Superior temporal gyrus (tissue), 1 donor: ENCODE measurements around the gene SLC6A8.
A peak's percentile ranks its signal among the peaks of the same experiment; 100 is the strongest.
"Not testable (repeated sequence)": the region's sequence is repeated elsewhere in the genome, so short reads cannot be mapped to it uniquely, and the experiment has no call there.

Source experiments
- DNase-seq: peaks from one replicate; pipeline ENCODE4 v3.0.0-alpha.2; 2016; ENCODE audit errors: extremely low spot score

Gene SLC6A8

DNA sequence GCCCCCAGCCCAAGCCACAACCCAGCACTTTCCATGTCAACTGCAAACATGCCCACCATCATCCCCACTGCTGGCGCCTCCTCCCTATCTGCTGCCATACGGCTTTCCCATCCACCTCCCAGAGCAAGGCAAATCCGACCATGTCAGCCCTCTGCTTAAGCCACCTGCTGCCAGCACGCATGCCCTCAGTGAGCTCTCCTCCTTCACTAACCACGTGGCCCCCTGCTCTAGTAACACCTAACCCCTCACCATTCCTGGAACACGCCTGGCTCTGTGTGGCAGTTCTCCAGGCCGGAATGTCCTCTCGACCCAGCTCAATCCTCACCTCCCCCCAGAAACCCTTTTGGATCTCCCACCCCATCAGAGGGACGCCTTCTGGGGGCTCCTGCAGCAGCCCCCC is 19.1 kb downstream of the SLC6A8 start:
- DNase-seq = no peak

DNA sequence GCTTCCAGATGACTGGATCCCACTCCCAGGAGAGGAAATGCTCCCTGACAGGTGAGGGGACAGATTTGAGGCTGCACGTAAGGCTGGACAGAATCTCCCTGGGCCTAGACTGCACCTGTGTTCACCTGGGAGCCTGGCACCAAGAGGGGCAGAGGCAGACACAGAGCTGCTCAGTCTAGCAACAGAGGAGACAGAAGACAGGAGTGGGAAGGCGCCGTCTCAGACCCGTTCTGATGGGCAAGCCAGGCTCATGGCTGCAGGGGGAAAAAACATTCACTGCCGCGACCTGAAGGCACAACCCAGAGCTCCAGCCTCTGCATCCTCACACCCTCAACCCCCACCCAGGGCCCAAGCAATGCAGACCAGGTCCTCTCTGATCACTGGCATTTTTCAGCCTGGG is 19.7 kb downstream of the SLC6A8 start:
- no peak for DNase-seq

DNA sequence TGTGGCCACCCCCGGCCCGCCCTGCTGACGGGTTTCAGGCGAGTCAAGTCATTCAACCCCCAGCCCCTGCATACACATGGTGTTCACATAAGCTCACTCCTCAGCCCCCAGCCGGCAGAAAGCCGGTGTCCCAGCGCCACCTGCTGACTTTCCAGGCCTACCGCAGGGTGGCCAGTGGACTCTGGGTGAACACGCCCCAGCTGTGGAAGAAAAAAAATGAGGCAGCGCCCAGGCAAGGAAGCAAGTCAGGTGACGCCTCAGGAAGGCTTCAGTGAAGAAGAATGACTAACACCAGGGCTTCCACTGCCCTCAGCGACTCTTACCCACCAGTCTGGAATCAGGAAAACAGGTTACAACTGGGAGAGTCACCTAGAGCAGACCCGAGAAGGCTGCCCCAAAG is 20.7 kb downstream of the SLC6A8 start:
- DNase-seq = peak; percentile 78

DNA sequence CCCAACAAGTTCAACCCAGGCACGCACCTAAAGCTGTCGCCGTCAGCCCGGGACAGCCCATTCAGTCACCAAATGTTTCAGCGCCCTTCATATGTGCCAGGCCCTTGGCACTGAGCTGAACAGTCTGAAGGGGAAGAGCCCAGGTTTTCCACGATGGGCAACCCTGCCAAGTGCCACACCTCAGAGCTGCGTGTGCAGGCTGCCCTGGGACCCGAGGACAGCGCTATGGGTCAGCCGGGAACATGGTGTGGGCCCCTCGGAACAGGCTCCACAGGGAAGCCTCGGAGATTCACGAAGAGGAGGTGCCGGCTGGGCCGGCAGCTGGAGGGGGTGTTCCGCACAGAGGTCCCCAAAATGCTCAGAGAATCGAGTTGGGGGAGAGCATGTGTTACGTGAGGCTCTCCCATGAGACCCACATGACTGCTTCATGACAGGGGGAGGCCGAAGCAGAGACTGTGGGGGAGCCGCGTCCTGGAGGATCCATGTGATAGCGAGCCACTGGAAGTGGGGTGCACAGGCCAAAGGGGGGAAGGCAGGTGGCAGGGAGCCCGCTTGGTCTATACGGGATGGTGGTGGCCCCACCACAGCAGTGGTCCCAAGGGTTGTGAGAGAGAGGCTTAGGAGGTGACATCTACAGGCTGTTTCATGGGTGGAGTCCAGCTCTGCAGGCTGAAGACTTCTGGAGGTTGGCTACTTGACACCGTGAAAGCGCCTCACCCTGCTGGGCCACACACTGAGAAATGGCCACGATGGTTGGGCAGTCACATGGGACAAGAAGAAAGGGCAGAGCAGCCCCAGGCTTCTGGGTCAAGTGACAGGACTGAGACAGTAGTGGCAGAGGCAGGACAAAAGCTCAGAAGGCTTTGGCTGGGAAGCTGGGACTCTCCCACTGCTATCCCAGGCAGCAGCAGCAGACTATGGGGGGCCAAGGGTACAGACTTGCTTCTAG is 22.3 kb downstream of the SLC6A8 start:
- DNase-seq = no peak

DNA sequence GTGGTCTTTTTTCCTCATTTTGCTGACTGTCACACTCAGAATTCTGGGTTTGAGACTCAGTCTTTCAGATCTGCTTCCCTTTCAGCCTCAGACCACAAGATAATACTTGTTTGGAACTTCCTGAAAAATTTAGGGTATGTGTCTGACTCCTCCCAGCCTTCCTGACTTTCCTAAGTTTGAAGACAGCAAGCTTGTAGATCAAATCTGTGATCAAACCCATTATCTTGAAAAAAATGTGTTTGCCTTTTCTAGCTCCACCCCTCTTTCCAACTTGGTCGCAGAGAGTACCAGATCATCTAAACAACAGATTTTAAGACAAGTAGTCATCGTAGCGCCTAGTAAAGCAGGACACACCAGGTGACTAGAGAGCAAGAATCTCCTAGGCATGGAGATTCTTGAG is 26.5 kb downstream of the SLC6A8 start:
- no peak for DNase-seq

DNA sequence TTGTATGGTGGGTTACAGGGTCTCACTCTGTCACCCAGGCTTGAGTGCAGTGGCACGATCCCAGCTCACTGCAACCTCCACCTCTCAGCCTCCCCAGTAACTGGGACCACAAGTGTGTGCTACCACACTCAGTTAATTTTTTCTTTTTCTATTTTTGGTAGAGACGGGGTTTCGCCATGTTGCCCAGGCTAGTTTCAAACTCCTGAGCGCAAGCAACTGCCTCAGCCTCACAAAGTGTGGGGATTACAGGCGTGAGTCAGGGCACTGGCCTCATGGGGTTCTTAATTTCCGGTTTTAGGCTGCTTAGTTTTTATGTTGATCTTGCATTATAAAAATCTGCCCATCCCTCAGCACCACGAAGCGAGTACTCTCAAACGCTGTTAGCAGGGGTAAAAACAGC is 29.7 kb downstream of the SLC6A8 start:
- DNase-seq = no peak

DNA sequence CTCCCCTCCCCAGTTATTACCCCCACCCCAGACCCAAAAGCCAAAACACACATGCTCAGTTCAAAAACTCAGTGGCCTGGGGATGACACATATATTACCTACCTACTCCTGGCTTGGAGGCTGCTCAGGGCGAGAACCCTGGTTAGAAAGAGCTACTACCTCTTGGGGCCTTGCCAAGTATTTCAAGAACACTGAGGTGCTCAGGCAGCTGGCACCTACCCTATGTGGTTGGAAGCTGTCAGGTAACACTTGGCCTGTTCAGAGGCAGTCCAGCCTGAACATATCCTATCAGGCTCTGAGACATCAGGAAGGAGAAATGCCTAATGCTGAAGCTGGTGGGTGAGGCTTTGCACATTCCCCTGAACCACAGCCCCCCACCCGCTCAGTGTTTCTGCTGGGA is 31.5 kb downstream of the SLC6A8 start:
- DNase-seq = no peak

DNA sequence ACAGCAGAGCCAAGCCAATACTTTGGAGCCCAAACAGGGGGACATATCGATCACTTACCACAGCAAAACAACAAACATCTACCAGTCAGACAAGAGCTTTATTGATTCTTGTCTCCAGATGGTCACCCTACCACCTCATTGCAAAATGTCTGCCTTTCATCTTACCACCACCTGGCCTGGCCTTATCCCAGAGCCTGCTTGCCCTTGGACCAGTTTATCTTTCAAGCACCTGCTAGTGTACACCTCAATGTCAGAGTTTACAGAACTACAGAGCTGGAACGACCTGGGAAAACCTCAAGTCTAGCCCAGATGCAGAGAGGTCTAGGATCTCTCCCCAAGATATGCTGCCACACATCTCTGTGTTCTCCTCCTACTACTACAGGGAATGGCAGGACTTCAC is 32.0 kb downstream of the SLC6A8 start:
- DNase-seq = no peak

DNA sequence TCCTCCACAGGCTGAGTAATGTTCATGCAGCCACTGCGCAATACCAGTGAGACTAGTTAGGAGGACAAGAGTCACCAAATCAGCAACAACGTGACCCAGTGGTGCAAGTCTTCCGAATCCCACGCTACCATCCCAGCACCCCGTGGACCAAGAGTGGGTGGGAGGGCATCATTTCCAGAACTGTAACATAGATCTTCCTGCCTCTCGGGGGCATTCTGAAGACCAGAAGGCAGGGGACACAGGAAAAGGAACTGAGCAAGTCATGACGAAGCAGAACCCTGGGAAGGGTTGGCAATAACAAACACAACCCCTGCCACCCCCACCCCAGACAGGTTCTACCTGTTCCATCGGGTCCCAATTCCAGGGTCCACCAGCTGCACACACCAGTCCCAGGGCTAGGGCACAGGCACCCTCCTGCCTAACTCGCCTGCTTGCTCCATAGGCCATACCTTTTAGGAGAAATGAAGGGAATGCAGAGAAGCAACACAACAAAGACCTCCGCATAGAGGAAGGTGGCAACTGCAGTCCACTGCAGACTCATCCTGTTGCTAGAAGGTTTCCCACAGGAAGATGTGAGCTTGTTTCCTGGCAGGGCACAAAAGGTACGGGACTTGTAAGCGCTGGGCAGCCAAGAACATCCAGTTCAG is 35.1 kb downstream of the SLC6A8 start:
- no peak for DNase-seq

DNA sequence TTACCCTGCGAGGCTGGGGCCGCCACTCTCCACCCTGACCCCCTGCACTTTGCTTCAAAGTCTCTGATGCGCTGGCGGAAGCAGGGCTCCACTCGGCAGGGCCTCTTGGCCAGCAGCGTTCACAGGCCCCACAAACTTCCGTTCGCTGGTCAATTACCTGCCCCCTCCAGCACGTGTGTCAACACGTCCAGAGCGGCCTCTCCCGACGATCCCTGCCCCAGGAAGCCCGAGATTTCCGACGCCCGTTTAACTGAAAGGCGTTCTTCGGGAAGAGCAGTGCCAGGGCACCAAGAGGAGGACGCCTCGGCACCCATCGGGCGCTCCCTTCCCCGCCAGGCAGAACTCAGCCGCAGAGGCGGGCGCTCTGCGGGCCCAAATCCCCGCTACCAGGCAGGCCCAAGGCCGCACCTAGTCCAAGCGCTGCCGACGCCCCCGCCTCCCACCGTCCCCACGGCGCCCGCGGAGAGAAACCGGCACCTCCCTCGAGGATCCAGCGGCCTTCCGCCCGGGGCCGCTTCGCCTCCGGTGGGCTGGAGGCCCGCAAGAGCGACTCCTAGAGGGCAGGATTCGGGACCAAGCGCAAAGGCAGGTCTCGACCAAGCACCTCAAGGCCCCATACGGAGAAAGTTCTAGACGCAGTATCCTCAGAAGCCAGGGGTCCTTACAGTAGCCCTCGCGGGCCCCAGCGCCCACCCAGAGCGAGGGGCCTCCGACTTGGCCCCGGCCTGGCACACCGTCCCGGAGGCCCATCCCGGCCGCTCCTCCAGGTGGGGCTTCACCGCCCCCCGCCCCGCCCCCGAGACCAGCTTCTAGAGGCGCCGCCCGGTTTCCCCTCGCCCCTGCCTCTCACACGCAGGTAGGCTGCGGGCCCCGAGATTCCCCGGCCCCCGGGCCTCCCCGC is 35.9 kb downstream of the SLC6A8 start:
- no peak for DNase-seq

DNA sequence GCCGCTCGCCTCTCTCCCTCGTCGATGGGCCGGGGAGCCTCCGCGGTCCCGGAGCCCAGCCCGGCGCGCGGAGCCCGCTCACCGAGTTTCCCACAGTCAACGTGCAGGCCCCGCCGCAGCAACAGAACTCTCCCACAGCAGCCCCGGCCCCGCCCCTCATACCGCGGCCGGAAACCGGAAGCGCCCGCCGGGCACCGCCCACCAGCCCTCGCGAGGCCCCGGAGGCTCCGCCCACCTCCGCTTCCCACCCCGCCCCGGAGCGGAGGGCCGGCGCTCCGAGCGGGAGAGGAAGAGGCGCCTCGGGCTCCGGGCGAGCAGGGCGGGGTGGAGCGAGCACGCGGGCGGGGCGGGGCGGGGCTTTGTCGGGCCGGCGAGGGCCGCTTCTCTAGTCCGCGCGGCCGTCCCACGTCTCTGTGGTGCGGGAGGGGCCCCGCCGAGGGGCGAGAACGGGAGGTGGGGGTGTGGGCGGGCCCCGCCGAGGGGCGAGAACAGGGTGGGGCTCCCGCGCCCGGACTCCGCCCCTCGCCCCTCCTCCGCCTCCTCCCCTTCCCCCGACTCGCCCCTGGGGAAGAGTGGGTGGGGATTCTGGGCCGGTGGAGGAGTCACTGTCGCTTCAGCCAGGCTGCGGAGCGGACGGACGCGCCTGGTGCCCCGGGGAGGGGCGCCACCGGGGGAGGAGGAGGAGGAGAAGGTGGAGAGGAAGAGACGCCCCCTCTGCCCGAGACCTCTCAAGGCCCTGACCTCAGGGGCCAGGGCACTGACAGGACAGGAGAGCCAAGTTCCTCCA is 36.7 kb downstream of the SLC6A8 start, which contains the start of the genes ABCD1 and BCAP31:
TSS of gene ABCD1 (plus strand) at position 605 of the 787 bp plus-strand sequence. CDS start 411 bp downstream, outside the sequence.
TSS of gene BCAP31 (minus strand) at position 136 of the 787 bp plus-strand sequence. CDS start 1,143 bp downstream, outside the sequence.
- peak; percentile 71 for DNase-seq

DNA sequence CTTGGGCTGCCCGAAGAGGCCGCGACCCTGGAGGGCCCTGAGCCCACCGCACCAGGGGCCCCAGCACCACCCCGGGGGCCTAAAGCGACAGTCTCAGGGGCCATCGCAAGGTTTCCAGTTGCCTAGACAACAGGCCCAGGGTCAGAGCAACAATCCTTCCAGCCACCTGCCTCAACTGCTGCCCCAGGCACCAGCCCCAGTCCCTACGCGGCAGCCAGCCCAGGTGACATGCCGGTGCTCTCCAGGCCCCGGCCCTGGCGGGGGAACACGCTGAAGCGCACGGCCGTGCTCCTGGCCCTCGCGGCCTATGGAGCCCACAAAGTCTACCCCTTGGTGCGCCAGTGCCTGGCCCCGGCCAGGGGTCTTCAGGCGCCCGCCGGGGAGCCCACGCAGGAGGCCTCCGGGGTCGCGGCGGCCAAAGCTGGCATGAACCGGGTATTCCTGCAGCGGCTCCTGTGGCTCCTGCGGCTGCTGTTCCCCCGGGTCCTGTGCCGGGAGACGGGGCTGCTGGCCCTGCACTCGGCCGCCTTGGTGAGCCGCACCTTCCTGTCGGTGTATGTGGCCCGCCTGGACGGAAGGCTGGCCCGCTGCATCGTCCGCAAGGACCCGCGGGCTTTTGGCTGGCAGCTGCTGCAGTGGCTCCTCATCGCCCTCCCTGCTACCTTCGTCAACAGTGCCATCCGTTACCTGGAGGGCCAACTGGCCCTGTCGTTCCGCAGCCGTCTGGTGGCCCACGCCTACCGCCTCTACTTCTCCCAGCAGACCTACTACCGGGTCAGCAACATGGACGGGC is 37.5 kb downstream of the SLC6A8 start:
- no peak for DNase-seq

DNA sequence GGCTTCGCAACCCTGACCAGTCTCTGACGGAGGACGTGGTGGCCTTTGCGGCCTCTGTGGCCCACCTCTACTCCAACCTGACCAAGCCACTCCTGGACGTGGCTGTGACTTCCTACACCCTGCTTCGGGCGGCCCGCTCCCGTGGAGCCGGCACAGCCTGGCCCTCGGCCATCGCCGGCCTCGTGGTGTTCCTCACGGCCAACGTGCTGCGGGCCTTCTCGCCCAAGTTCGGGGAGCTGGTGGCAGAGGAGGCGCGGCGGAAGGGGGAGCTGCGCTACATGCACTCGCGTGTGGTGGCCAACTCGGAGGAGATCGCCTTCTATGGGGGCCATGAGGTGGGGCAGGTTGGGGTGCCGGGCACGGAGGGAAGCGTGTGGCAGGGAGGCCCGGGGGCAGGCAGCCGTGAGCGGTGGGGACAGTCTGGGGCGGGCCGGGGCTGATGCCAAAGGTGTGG is 38.1 kb downstream of the SLC6A8 start:
- no peak for DNase-seq

DNA sequence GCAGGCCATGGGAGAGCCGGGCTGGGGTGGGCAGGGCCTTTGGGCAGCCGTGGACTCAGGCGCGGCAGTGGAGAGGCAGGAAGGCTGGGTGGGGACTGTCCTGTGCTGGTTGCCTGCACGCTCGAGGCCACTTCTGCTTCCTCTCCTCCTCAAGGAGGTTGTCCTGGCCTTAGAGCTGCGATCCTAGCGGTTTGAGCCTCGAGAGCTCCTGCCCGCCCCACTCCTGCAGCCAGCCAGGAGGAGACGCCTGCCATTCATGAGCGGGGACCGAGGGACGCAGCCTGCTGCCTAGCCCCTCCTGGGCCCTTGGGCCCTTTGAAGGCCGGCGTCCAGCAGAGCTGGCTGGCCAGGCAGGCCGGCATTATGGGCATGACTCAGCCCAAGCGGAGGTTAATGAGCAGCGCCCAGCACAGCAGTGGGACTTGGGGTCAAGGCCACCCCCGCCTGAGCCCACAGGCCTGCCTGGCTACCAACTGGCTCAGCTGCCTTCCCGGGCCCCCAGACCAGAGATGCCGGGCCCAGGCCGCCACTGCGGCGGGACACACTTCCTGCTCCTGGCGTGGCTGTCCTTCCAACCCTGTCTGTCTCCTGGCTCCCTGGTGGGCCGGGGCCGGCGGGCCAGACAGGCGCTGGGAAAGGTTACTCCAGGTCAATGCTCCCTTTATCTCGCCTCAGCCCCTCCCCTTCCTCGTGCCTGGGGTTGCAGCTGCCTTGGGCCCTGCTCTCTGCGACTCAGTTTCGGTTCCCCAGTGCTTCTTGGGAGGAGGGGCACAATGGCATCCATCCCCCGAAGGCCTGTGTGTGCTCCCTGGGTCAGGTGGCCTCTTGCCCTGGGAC is 38.8 kb downstream of the SLC6A8 start:
- peak; percentile 20 for DNase-seq

DNA sequence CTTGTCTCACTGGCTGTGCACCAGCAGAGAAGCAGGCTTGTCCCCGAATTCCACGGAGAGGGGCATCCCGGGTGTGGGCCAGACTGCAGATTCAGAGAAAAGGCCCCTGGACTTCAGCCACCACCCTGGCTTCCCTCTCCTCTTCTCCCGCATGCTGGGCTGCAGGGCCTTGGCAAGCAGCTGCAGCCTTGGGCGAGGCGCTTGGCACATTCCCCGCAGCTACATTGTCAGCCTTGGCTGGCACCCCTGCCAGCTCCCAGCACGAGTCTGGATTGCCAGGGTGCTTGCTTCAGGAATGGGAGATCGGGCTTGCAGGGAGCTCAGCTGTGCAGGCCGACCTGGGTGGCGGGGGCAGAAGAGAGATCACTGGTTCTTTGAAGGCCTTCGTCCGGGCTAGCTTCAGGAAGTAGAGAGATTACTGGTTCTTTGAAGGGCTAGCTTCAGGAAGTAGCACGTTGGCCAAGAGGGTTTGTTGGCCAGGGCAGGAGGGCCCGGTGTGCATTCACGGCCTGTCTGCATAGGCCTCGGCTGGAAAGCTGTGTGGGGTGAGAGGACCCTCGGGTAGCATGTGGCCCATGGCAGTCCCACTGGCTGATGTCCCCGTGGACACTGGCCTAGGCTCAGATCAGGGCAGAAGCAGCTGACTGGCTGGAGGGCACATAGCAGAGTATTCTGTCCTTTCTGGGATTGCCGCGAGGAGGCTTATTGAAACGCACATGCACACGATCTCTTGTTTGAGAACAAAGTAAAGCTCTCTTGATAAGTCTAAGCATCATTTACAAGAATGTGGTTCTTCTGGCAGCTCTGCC is 39.6 kb downstream of the SLC6A8 start:
- DNase-seq = peak; percentile 70

DNA sequence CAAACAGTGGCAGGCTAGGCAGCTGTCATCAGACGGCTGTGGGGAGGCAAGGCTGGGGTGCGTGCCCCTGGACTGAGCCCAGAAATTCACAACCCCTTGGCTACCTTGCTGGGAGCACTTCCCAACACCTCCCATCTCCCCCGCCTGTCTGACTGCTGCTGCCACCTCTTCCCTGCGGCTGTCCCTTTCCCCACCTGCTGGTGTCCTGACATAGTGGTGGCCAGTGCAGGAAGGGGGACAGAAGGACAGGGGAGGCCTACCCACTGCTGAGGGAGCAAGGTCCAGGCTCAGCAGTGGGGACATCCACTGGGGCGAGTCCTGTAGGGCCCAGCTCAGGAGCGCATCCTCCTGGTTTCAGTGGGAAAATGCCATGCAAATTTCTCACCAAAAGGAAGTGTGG is 40.4 kb downstream of the SLC6A8 start:
- no peak for DNase-seq

DNA sequence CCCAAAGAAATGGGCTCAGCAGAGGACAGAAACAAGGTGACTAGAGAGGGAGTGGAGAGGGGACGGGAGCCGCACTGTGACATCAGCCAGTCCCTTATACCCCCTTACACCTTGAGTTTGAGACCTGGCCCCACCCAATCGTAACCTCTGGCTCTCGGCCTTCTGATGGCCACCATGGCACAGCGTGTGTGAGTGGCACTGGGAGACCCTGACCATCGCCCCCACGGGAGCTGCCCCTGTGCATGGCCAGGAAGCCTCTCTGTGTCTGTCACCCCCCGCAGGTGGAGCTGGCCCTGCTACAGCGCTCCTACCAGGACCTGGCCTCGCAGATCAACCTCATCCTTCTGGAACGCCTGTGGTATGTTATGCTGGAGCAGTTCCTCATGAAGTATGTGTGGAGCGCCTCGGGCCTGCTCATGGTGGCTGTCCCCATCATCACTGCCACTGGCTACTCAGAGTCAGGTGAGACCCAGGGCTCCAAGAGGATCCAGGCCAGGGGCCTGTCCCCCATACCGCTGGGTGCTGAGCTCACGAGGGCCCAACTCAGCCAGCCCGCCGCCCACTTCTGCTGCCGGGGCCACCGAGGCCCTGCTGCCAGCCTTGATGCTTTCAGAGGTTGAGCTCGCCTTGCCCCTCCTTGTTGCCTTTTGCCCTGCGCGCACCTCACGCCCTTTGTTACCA is 41.4 kb downstream of the SLC6A8 start:
- no peak for DNase-seq

DNA sequence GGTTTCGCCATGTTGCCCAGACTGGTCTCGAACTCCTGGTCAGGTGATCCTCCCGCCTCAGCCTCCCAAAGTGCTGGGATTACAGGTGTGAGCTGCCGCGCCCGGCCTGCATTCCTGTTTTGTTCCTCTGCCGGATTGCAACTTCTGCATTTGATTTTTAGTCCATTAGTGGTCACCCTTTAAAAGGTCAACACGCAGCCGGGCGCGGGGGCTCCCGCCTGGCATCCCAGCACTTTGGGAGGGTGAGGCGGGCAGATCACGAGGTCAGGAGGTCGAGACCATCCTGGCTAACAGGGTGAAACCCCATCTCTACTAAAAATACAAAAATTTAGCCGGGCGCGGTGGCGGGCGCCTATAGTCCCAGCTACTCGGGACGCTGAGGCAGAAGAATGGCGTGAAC is 42.4 kb downstream of the SLC6A8 start:
- not testable (repeated sequence) for DNase-seq
